ENCODE measurements around the gene STXBP5L. TPM values are rescaled to one million over a fixed set of nuclear protein-coding genes. Genes with fewer than 3 reads are reported as not detected.
"Not testable (repeated sequence)": the region's sequence is repeated elsewhere in the genome, so short reads cannot be mapped to it uniquely, and the experiment has no call there.

The STXBP5L gene
- not detected for total RNA-seq

DNA sequence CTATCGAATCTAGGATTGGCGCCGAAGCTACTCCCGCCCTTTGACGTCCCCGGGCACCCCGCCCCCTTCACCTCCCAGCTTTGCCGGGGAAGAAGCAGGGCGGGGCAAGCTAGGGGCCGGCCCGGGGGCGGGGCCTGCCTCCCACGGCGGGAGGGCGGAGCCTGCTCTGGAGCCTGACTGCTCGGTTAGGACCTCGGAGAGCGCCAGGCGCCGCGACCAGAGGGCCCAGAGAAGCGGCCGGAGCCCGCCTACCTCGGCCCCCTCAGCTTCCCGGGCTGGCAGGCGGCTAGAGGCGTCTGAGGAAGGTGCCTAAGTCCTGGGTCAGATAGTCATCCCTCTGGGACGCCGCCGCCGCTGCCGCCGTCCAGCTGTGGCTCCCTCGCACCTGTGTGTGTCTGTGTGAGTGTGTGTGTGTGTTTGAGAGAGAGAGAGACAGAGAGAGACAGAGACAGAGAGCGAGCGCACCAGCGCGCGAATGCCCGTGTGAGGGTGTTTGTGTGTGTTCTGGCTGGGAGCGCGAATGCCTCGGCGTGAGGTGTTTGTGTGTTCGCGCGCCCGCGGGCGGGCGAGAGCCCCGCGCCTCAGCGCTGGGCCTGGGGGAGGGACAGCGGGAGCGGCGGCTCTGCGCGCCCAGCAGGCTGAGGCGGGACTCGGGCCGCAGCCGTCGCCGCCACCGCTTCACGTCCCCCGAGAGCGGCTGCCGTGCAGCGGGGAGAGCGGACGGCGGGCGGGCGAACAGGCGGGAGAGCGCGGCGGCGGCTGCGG is at the start of gene STXBP5L:
Gene STXBP5L, plus strand, starts transcription at position 176 of the 765 bp plus-strand sequence. CDS start 1,374 bp downstream, outside the sequence.
- Mint-ChIP-seq H3K4me3 (peak within 1 kb of the TSS; percentile 49), H3K27ac (peak within 1 kb of the TSS; percentile 3), H3K9me3 (ENCODE audit: low read depth) (no peaks in the 10 kb centered on the region), H3K36me3 (no peaks in the 10 kb centered on the region), H3K4me1 (peaks cover 15% of the 10 kb centered on the region), H3K27me3 (peaks cover 47% of the 10 kb centered on the region)
- CTCF ChIA-PET: no interaction called here
- ATAC-seq (peak; percentile 97), DNase-seq (peak; percentile 68)

DNA sequence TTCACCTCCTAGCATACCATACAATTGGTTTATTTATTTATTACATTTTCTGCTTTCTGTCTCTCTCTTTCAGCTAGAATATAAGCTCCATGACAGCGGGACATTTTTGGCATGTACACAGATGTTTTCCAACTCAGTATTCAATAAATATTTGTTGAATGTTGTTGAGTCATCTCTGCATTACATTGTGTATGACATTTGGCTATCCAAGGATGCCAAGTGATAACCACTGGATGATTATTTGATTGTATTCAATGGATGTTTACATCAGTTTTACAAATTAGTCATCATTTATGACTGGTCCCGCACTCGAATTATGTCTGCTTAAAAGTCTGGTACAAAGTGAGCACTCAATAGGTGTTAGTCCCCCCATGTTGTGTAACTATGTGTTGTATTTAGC is 49.5 kb upstream of the STXBP5L start:
- ATAC-seq: no peak
- Mint-ChIP-seq H3K27ac (no peak overlapping the region), H3K4me3 (no peak overlapping the region), H3K4me1 (no peaks in the 10 kb centered on the region), H3K27me3 (peaks cover 4% of the 10 kb centered on the region), H3K9me3 (ENCODE audit: low read depth) (no peaks in the 10 kb centered on the region), H3K36me3 (no peaks in the 10 kb centered on the region)
- no peak for DNase-seq
- CTCF ChIA-PET: no interaction called here

- CTCF ChIA-PET: no interaction called here
- Mint-ChIP-seq H3K9me3 (ENCODE audit: low read depth) (no peaks in the 10 kb centered on the region), H3K4me1 (no peaks in the 10 kb centered on the region), H3K27ac (no peak overlapping the region), H3K27me3 (no peaks in the 10 kb centered on the region), H3K36me3 (no peaks in the 10 kb centered on the region), H3K4me3 (no peak overlapping the region)
- DNase-seq: no peak
- no peak for ATAC-seq
These were observed 43.5 kb upstream of the STXBP5L start for GRCh38 chr3:120864541-120864940.

DNA sequence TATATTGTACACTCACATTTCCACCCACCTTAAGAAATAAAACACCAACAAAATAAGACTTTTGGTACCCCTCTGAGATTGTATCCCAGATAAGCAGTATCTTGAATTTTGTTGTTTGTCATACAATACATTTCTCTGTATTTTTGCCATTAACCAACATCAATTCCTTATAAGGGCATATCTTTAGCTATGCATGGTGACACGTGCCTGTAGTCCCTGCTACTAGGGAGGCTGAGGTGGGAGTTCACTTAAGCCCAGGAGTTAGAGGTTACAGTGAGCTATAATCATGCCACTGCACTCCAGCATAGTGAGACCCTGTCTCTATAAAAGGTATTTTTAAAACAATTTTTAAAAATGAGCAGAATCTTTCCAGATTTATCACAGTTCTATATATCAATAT is 32.5 kb upstream of the STXBP5L start:
- H3K36me3 Mint-ChIP-seq: no peaks in the 10 kb centered on the region
- ATAC-seq (no peak), DNase-seq (no peak)
- no peak overlapping the region for H3K27ac Mint-ChIP-seq
- peaks cover 8% of the 10 kb centered on the region for H3K27me3 Mint-ChIP-seq
- no peak overlapping the region for H3K4me3 Mint-ChIP-seq
- H3K4me1 Mint-ChIP-seq: no peaks in the 10 kb centered on the region
- no peaks in the 10 kb centered on the region for H3K9me3 Mint-ChIP-seq (ENCODE audit: low read depth)
- CTCF ChIA-PET: no interaction called here

GRCh38 chr3:120875989-120876388 is 32.0 kb upstream of the STXBP5L start:
- H3K36me3 Mint-ChIP-seq: no peaks in the 10 kb centered on the region
- CTCF ChIA-PET: no interaction called here
- peaks cover 8% of the 10 kb centered on the region for H3K27me3 Mint-ChIP-seq
- ATAC-seq: no peak
- H3K4me1 Mint-ChIP-seq: no peaks in the 10 kb centered on the region
- DNase-seq: no peak
- H3K27ac Mint-ChIP-seq: no peak overlapping the region
- no peak overlapping the region for H3K4me3 Mint-ChIP-seq
- no peaks in the 10 kb centered on the region for H3K9me3 Mint-ChIP-seq (ENCODE audit: low read depth)

DNA sequence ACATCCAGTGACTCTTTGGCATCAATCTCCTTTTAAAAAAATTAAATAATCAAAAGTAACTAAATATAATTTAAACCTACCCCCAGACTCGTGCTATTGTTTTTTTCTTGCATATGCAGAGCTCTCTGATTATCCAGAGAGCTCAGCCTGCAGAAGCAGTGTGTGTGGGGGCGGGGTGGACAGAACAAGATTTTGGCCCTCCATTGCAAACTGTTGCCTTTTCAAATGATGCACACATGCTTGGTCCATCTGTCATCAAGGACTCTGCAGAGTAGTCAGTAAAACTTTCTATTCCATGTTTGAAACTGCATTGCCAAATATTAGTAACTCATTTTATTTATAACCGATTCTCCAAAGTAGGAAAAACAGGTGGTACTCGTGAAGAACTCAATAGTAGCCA is 28.6 kb upstream of the STXBP5L start:
- peaks cover 8% of the 10 kb centered on the region for H3K27me3 Mint-ChIP-seq
- no peaks in the 10 kb centered on the region for H3K4me1 Mint-ChIP-seq
- no peak overlapping the region for H3K27ac Mint-ChIP-seq

DNA sequence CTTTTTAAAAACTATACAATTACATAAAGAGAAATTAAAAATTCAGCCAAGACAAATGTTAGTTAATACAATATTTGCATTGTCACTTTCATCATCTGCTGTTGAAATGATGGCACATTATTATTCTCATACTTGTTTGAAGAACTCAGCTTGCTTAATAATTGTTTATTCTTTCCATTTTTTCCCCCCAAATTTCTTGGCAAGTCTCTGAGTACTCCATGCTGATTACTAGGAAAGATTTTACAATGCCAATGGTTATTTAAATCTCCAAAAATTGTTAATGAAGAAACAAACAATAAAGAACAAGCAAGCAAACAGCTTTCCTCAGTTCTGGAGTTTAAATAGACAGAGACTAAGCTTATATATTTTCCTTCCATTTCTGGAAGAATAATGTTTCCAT is 15.1 kb upstream of the STXBP5L start:
- no peak for ATAC-seq
- no peaks in the 10 kb centered on the region for H3K36me3 Mint-ChIP-seq
- CTCF ChIA-PET: no interaction called here
- H3K27me3 Mint-ChIP-seq: peaks cover 12% of the 10 kb centered on the region
- no peak for DNase-seq
- H3K4me3 Mint-ChIP-seq: no peak overlapping the region
- H3K27ac Mint-ChIP-seq: no peak overlapping the region
- no peaks in the 10 kb centered on the region for H3K9me3 Mint-ChIP-seq (ENCODE audit: low read depth)
- H3K4me1 Mint-ChIP-seq: no peaks in the 10 kb centered on the region

More for the DNA sequence above, 28.6 kb upstream of the STXBP5L start:
- Mint-ChIP-seq H3K36me3 (no peaks in the 10 kb centered on the region), H3K9me3 (ENCODE audit: low read depth) (no peaks in the 10 kb centered on the region), H3K4me3 (no peak overlapping the region)
- CTCF ChIA-PET: no interaction called here
- ATAC-seq (no peak), DNase-seq (no peak)

DNA sequence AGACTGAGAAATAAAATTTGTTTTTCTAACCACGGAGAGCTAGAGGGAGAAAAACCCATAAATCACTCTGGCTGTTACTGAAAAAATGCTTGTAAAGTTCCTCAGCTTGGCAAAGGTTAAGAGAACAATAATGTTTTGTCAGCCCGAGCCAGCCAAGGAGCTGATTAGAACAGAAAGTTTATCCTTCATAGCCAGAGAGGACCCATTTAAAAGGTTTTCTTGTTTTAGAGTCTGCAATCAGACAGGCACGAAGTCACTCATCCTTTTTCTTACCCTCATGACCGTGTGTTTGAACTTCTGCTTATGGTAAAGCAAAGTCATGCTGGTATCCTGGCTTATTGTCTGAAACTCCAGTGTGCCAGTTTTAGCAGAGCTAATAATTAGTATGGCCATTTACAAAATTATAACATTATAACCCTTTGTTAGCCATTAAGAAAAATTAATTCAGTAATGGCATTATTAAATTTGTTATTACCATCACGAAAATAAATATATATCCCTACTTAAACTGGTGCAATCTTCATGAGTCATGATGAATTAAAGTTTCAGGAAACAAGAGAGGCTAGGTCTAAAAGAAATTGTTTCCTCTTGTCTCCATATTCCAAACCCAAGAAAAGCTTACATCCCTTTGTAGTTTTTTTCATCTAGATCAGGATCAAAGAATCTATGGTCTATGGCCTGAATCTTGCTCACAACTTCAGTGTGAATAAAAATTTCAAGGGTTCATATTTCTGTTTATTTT is 13.5 kb upstream of the STXBP5L start:
- CTCF ChIA-PET: no interaction called here
- no peak overlapping the region for H3K4me3 Mint-ChIP-seq

DNA sequence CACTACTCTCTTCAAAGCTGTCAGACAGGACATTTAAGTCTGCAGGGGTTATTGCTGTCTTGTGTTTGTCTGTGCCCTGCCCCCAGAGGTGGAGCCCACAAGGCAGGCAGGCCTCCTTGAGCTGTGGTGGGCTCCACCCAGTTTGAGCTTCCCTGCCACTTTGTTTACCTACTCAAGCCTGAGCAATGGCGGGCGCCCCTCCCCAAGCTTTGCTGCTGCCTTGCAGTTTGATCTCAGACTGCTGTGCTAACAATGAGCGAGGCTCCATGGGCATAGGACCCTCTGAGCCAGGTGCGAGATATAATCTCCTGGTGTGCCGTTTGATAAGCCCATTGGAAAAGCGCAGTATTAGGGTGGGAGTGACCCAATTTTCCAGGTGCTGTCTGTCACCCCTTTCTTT is 6.3 kb upstream of the STXBP5L start:
- H3K36me3 Mint-ChIP-seq; ATAC-seq; DNase-seq; H3K27me3 Mint-ChIP-seq; CTCF ChIA-PET; H3K4me3 Mint-ChIP-seq; H3K9me3 Mint-ChIP-seq (ENCODE audit: low read depth); H3K4me1 Mint-ChIP-seq; H3K27ac Mint-ChIP-seq: not testable (repeated sequence)

More for the DNA sequence above, 13.5 kb upstream of the STXBP5L start:
- H3K27ac Mint-ChIP-seq: no peak overlapping the region
- ATAC-seq: no peak
- no peak for DNase-seq
- no peaks in the 10 kb centered on the region for H3K9me3 Mint-ChIP-seq (ENCODE audit: low read depth)
- no peaks in the 10 kb centered on the region for H3K36me3 Mint-ChIP-seq
- peaks cover 12% of the 10 kb centered on the region for H3K27me3 Mint-ChIP-seq
- no peaks in the 10 kb centered on the region for H3K4me1 Mint-ChIP-seq

DNA sequence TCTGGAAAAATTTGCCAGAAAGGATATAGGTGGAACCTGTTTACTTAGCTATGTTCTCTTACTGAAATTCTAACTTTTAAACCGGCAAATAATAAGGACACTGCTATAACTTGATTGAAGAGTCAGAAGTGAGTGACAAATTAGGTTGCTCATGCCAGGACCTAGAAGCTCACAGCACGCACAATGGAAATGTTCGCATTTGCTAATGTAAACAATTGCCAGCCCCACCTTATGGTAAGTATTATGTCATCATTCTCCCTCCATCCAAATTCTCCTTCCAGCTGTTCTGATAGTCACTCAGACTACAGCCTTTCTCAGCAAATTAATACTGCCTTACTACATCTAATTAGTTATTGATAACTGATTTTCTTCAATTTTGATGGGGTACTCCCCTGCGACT is 4.8 kb upstream of the STXBP5L start:
- peaks cover 3% of the 10 kb centered on the region for H3K9me3 Mint-ChIP-seq (ENCODE audit: low read depth)
- H3K36me3 Mint-ChIP-seq: no peaks in the 10 kb centered on the region
- ATAC-seq: no peak
- H3K4me1 Mint-ChIP-seq: peaks cover 7% of the 10 kb centered on the region
- no peak overlapping the region for H3K27ac Mint-ChIP-seq
- H3K4me3 Mint-ChIP-seq: no peak overlapping the region
- no peak for DNase-seq
- CTCF ChIA-PET: no interaction called here
- peaks cover 22% of the 10 kb centered on the region for H3K27me3 Mint-ChIP-seq

DNA sequence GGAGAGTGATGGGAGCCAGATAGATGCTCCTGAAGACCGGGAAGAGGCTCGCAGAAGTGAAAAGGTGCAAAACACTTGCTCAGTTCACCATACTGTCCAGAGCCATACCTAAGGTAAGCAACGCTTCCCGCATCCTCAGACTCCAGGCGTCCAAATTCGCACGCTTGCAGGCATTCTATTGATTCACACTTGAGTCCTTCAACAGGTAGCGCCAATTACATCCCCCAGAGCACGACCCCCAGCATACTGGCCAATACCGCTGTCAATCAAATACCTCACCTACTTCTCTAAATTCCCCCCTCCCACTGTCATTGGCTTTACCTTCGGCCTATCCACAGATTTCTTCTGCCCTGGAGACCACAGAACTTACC is 361 bp upstream of the STXBP5L start:
- CTCF ChIA-PET: no interaction called here
- H3K4me3 Mint-ChIP-seq: peak overlapping the region; percentile 14
- no peak overlapping the region for H3K27ac Mint-ChIP-seq
- H3K9me3 Mint-ChIP-seq (ENCODE audit: low read depth): no peaks in the 10 kb centered on the region
- no peaks in the 10 kb centered on the region for H3K36me3 Mint-ChIP-seq
- ATAC-seq (no peak), DNase-seq (no peak)
- peaks cover 15% of the 10 kb centered on the region for H3K4me1 Mint-ChIP-seq
- peaks cover 45% of the 10 kb centered on the region for H3K27me3 Mint-ChIP-seq

GRCh38 chr3:120908795-120909601 is 993 bp downstream of the STXBP5L start:
- Mint-ChIP-seq H3K27me3 (peaks cover 47% of the 10 kb centered on the region), H3K36me3 (no peaks in the 10 kb centered on the region), H3K4me3 (no peak overlapping the region), H3K9me3 (ENCODE audit: low read depth) (no peaks in the 10 kb centered on the region), H3K27ac (no peak overlapping the region), H3K4me1 (peaks cover 15% of the 10 kb centered on the region)
- CTCF ChIA-PET: no interaction called here
- DNase-seq (no peak), ATAC-seq (no peak)

- no peak for ATAC-seq
- H3K36me3 Mint-ChIP-seq: no peaks in the 10 kb centered on the region
- H3K27me3 Mint-ChIP-seq: peaks cover 47% of the 10 kb centered on the region
- CTCF ChIA-PET: no interaction called here
- no peak overlapping the region for H3K27ac Mint-ChIP-seq
- peaks cover 15% of the 10 kb centered on the region for H3K4me1 Mint-ChIP-seq
- no peak overlapping the region for H3K4me3 Mint-ChIP-seq
- no peaks in the 10 kb centered on the region for H3K9me3 Mint-ChIP-seq (ENCODE audit: low read depth)
- no peak for DNase-seq
These were observed 1.5 kb downstream of the STXBP5L start for GRCh38 chr3:120909602-120909878.

DNA sequence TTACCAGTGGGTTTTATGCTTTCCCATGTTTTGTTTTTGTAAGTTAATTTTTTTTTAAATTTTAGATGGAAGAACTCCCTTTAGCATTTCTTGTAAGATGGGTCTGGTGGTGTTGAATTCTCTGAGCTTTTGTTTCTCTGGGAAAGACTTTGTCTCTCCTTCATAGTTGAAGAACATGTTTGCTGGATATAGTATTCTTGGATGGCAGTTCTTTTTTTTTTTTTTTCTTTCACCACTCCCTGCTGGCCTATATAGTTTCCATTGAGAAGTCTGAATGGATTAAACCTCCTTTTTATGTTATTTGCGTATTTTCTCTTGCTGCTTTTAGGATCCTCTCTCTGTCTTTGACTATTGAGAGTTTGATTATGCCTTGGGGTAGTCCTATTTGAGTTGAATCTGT is 18.1 kb downstream of the STXBP5L start:
- CTCF ChIA-PET: no interaction called here
- Mint-ChIP-seq H3K4me1 (no peaks in the 10 kb centered on the region), H3K4me3 (no peak overlapping the region), H3K9me3 (ENCODE audit: low read depth) (peaks cover 10% of the 10 kb centered on the region), H3K36me3 (no peaks in the 10 kb centered on the region), H3K27ac (no peak overlapping the region), H3K27me3 (no peaks in the 10 kb centered on the region)
- no peak for DNase-seq
- ATAC-seq: no peak

All from activated CD8-positive, alpha-beta memory T cell treated with anti-CD3 and anti-CD28 coated beads, Interleukin-2, amount 10 ng/mL, durations not matched to agents 7 days and 5 days (primary cell).